AG10803 (cell line): ENCODE results near the gene EPO.

Source experiments
- DNase-seq: peaks from one replicate; pipeline ENCODE4 v3.0.0; 2010; ENCODE audit warnings: low read depth
- H3K4me3 ChIP-seq: 2 replicates; pipeline ENCODE4 v1.5.1; 2011; ENCODE audit warnings: mild to moderate bottlenecking, low read length, control low read depth
- TF ChIP-seq, protein P1 (sequence below): conservative IDR thresholded peaks from 2 replicates; pipeline ENCODE4 v1.5.1; 2011; ENCODE audit warnings: mild to moderate bottlenecking, low read length, control low read depth, inconsistent platforms

EPO gene

DNA sequence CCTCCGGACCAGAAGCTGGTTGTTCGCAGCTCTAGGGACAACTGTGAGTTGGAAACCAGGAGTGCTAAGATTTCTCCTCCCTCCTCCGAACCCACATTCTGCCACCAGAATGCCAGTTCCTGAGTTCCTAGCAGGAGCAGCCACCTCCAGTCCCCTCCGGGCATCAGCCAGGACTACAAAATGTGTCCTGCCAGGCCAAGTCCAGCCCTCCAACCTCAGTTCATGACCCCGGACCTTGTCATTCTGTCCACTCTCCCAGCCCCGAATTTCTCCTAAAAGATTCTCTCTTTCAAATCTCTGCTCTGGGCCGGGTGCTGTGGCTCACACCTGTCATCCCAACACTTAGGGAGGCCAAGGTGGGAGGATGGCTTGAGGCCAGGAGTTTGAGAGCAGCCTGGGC is 15.5 kb downstream of the EPO start:
- DNase-seq = no peak
- TF ChIP-seq, protein P1, sequence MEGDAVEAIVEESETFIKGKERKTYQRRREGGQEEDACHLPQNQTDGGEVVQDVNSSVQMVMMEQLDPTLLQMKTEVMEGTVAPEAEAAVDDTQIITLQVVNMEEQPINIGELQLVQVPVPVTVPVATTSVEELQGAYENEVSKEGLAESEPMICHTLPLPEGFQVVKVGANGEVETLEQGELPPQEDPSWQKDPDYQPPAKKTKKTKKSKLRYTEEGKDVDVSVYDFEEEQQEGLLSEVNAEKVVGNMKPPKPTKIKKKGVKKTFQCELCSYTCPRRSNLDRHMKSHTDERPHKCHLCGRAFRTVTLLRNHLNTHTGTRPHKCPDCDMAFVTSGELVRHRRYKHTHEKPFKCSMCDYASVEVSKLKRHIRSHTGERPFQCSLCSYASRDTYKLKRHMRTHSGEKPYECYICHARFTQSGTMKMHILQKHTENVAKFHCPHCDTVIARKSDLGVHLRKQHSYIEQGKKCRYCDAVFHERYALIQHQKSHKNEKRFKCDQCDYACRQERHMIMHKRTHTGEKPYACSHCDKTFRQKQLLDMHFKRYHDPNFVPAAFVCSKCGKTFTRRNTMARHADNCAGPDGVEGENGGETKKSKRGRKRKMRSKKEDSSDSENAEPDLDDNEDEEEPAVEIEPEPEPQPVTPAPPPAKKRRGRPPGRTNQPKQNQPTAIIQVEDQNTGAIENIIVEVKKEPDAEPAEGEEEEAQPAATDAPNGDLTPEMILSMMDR = no peak
- H3K4me3 ChIP-seq = no peak overlapping the region

DNA sequence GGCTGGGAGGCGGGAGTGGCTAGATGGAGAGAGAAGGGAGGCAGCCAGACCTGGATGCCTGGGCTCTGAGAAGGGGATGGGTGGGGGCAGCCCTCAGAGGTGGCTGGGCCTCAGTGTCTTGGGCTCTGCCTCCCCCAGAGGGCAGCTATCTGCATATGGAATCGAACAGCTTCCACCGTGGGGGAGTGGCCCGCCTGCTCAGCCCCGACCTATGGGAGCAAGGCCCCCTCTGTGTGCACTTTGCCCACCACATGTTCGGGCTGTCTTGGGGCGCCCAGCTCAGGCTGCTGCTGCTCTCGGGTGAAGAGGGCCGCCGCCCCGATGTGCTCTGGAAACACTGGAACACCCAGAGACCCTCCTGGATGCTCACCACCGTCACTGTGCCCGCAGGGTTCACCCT is 16.4 kb downstream of the EPO start:
- TF ChIP-seq, protein P1 = no peak
- H3K4me3 ChIP-seq = no peak overlapping the region
- DNase-seq = no peak

GRCh38 chr7:100739934-100740333 is 19.7 kb downstream of the EPO start:
- TF ChIP-seq, protein P1 = no peak
- DNase-seq = no peak
- H3K4me3 ChIP-seq = no peak overlapping the region

- TF ChIP-seq, protein P1 = no peak
- no peak overlapping the region for H3K4me3 ChIP-seq
- DNase-seq = no peak
These were observed 24.3 kb downstream of the EPO start for GRCh38 chr7:100744605-100745004.

GRCh38 chr7:100745184-100745583 is 24.9 kb downstream of the EPO start:
- TF ChIP-seq, protein P1 = no peak
- DNase-seq = peak; percentile 17
- H3K4me3 ChIP-seq = peak overlapping the region; percentile 29

GRCh38 chr7:100752994-100753393 is 32.7 kb downstream of the EPO start:
- H3K4me3 ChIP-seq = no peak overlapping the region
- DNase-seq = no peak
- TF ChIP-seq, protein P1 = no peak

DNA sequence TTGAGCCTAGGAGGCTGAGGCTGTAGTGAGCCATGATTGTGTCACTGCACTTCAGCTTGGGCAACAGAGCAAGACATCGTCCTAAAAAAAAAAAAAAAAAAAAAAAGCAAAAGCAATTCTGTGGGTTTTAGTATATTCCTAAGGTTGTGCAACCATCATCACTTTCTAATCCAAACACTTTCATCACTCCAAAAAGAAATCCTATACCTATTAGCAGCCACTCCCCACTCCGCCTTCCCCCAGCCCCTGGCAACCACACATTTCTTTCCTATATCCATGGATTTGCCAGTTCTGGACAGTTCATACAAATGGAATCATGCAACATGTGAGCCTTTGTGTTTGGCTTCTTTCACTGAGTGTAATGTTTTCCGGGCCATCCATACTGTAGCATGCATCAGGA is 33.5 kb downstream of the EPO start:
- DNase-seq = peak; percentile 44
- TF ChIP-seq, protein P1 = no peak
- H3K4me3 ChIP-seq = no peak overlapping the region
